ENCODE data around the gene HAGH.

HAGH gene

GRCh38 chr16:1758923-1759322, 67.7 kb downstream of the HAGH start:
- no peak for DNase-seq

GRCh38 chr16:1757714-1758461, 68.7 kb downstream of the HAGH start:
- DNase-seq: no peak

Data from NCI-H526 treated with DMSO at 0.1 percent for 48 hours (cell line).